Measurements from ENCODE around the gene CD276.

CD276 gene

DNA sequence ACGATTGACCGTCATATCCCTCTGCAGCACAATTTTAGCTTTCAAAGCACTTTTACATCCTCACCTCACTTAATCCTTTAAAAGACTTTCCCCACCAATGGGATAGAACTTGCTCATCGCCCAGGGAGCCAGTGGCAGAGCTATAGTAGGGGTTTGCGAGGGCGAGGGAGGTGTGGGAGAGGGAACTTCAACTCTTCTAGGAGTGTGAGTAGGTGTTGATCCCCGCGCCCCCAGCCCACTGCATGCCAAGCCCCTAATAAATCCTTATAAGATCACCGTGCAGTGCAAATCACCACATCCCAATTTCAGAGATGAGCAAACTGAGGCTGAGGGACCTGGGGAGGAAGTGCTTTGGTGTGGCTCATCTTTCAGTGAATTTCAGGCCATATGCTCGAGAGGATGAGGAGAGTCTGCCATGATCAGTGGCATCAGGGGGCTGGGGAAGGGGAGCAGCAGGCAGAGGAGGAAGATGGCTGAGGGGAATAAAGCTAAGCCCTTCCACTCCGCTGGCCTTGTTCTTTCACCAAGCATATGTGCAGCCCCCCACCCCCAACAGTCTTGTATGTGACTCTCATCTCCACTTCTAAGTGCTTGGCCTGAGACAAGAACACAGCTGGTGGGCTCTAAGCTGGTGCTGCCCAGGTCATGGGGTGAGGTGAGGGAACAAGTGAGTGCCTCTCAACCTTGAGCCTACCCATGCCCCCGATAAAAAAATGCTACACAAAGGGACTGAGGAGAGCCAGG is 63.8 kb downstream of the CD276 start:
- DNase-seq (ENCODE audit: low read depth), result no peak

DNA sequence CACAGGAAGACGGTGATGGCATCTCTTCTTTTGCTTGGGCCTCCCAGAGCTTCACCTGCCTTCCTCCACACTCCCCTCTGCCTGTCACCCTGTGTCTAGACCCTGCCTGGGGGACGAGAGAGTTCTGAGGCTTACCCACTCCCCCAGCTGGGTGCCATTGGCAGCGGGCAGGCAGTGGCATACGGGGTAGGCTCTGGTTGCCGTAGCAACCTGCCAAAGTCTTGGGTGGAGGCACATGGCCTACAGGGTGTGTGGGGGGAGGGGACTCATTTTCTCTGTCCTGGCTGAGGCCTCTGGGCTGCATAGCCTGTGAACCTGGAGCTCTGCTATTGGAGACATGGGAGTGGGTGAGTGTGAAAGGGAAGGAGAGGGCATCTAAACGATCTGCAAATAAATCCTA is 64.5 kb downstream of the CD276 start:
- no peak for DNase-seq (ENCODE audit: low read depth)

DNA sequence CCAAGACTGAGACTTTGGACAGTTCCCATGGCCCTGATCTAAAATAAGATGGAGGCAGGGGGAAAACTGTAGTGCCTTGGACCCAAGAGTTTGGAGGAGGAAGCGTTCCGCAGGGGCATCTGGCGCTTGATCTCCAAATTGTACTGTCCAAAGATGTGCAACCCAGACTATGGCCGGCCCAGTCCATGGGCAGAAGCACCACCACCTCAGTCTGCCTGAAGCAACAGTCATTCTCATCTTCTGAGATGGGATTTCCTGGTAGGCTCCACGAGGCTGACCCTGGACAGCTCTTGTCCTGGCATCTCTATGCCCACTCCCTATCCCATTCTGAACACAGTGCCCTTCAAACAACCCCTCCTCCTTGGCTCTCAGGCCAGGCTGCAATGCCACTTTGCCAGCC is 65.3 kb downstream of the CD276 start:
- DNase-seq (ENCODE audit: low read depth), result no peak

DNA sequence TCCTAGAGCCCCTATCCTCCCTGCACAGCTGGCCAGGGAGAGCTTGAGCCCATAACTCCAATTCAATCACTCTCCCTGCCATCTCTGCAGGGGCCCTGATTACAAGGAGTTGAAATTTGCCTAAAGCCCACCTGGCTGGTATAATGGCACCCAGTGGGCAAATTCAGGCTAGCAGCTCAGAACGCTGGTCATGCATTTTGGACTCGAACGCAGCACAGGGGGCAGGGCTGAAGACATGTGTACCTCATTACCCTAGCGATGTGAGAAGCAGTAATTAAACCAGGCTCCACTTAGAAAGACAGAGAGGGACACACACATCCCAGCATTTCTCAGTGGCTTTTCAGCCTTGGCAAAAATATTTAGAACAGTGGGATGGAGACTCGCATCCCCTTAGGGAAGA is 65.8 kb downstream of the CD276 start:
- DNase-seq (ENCODE audit: low read depth), result no peak

DNA sequence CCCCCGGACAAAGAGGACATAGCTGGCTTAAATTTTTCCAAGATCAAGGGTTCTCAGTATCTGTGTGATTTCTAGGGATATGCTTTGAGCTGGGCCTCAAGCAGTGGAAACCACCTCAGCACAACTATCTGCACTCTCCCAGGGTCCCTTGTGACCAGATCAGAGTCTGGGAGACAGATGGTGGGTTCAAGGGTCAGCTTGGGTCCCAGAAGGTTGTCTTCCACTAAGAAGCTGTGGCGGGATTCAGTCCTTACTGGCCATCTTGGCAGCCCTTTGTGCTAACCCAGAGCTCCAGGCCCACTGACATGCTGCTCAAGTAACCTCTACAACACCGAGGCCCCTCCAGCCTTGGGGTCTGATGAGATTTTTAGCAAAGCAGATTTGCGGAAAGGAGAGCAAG is 66.3 kb downstream of the CD276 start:
- DNase-seq (ENCODE audit: low read depth), result no peak

DNA sequence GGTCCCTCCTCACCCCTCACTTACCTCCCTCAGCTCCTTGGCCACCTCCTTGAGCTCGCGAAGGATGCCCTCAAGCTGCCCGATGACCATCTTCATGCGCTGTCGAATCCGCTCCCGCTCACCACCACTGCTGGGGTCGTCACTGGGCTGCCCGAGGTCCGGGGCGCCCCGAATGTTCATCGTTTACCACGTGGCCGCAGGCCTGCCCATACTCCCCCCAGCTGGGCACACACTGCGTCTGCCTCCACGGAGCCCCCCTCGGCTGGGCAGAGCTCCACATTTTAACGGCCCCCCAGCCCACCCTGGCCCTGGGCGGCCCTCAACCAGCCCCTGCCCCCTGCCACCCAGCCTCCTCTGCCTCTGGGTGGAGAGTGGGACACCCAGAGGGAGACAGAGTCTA is 66.8 kb downstream of the CD276 start:
- no peak for DNase-seq (ENCODE audit: low read depth)

DNA sequence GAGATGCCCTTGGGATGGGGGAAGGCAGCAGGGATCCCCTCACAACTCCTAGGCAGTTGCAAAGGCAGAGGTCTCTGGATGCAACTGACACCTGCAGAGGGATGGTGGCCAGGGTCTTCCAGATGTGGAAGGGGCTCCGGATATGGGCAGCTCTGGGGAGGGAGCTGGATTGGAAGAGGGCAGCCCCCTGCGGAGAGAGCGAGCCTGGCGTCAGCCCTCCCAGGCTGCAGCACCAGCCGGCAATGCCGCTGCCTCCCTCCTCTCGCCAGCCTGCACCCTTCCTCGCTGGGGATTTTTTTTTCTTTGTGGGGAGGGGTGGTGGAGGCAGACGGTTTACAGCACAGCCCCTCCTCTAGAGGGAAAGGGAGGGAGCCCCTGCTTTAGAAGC is 67.3 kb downstream of the CD276 start:
- no peak for DNase-seq (ENCODE audit: low read depth)

DNA sequence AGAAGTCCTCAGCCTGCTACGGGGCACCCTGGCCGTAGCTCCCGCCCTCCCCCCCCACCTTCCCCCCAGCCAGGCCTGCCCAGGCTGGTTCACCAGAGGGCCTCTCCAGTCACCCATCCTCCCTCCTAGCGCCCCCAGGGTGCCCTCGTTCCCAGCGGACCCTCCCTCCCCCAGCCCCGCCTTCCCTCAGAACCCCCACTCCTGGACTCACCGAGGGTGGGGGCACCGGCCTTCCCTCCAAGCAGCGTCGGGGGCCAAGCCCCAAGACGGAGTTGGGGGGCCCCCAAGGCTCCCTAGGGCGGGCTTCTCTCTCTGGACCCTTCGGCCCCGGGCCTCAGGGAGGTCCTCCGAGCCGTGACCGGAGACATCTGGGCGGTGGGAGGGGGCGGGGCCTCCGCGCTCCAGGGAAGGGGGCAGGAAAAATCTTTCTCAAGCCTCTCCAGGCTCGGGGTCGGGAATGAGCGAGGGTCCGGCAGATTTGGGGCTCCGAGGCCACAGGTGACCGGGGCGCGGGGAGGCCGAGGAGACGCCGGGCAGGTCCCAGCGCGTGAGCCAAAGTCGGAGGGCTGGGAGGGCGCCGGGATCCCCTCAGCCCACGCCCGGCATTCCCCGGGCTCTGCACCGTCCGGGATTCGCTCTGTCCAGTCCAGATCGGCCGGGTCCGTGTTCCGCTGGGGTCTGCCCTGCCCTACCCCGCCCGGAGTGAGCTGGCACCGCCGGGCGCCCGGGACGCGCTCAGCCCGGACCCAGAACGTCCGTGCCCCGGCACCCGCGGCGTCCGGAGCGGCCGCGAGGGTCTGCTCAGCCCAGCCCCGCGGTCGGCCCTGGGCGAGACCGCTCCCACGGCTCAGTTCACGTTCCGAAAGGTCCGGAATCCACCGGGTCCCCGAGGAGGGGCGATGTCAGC is 68.0 kb downstream of the CD276 start:
- DNase-seq (ENCODE audit: low read depth), result no peak

DNA sequence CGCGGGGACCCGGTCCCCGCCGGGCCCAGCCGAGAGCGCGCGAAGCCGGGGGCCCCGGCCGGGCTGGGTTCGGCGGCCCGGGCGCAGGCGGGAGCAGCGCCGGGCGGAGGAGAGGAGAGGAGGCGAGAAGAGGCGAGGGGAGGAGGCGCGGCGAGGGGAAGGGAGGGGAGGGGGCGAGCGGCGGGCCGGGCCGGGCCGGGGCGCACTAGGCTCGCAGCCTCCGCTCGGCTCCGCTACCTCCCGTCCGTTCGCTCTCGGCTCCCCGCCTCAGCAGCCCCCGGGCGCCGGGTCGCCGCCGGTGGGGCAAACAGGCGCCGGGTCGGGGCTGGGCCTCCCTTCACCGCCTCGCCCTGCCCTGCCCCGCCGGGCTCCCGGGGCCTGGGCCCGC is 68.6 kb downstream of the CD276 start:
- DNase-seq (ENCODE audit: low read depth), result no peak

DNA sequence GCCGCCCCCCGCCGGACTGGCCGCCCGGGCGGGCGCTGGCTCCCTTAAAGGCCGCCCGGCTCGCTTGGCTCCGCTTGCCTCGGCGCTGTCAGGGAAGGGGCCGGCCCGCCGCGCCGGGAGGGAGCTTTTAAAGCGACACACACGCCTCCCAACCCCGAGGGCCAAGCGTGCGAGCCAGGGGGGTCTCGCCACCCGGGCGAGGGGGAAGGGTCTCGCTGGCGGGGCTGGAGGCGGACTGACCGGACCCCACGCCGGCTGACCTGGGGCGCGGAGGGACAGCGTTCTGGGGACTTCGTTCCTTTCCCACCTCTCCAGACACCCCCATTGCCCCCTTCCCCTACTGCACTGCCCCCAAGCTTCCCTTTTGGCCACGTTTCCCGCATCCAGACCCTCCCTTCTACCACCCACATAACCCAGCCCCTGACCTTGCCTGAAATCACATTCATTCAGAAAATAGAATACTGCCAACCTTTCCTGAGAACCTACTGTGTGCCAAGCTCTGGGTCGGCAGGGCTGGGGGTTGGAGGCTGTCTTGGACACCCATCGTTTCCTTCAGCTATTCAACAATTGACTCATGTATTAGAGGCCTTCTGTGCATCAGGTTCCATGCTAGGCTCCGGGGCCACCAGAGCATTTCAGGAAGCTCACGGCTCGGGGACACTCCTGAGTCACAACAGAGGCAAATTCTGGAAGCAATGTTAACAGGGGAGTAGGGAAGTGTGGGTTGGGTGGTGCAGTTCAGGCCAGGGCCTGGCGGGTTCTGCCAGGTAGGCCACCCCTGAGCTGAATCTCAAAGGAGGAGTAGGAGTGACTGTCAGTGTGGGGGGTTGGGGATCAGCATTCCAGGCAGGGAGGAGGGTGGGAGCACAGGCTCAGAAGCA is 69.3 kb downstream of the CD276 start, which contains the start of gene INSYN1:
INSYN1 (minus strand) TSS at position 102 of the 881 bp plus-strand sequence. CDS start 2,221 bp downstream, outside the sequence.
- no peak for DNase-seq (ENCODE audit: low read depth)

DNA sequence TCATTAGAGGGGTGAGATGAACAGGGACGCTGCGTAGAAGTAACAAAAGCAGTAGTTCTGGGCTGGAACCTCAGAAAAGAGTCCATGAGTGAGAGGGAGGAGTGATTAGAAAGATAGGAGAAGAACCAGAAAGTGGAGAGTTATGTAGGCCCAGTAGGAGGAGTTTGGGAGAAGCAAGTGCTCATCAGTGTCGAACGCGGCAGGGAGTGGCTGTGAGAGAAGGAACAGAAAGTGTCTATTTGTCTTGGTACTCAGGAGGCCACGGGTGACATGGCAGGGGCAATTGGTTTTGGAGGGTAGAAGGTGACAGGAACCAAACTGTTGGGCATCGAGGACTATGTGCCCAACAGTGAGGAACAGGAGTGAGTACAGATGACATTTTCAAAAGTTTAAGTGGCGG is 70.3 kb downstream of the CD276 start:
- no peak for DNase-seq (ENCODE audit: low read depth)

DNA sequence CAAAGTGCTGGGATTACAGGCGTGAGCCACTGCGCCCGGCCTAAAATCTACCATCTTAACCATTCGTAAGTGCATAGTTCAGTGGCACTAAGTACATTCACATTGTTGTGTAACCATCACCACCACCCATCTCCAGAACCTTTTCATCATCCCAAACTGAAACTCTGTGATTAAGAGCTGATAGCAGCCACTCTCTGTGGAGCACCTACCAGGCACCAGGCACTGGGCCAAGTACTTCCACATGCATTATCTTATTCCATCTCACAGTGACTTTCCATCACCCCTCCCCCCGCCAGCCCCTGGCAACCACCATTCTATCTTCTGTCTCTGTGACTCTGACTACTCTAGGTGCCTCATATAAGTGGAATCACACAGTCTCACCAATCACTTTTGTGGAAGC is 71.3 kb downstream of the CD276 start:
- no peak for DNase-seq (ENCODE audit: low read depth)

DNA sequence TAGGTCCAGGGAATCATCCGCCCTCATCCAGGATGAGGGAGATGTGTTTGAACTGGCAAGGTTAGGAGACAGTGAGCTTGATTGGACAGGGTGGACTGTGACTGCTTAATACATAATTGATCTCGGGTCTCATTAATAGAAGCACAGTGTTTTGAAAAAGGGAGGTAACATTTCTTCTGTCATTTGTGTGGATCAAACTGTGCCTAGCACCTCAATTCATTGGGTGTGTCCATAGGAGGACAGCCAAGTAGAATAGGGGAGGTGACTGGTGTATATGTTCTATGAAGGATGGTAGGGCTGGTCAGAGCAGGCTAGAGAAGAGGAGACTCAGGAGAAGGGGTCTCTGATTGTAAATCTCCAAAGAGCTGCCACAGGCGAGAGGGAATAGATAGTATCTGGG is 71.8 kb downstream of the CD276 start:
- DNase-seq (ENCODE audit: low read depth), result no peak

DNA sequence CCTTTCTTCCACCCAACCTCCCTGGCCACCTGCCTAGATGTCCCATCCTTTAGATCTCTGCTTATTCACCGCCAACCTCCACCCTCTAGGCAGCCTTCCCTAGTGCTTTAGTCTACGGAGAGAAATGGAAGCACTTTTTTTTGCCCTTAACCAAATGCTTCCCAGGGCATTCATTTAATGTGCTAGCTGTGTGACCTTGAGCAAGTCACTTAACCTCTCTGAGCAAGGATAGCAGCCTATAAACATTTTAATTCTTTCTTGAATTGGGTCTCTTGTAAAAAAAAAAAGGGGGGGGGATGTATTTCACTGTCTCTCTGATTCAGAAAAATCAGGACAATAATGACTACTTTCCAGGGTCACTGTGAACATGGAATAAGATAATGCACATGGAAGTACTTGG is 72.2 kb downstream of the CD276 start:
- no peak for DNase-seq (ENCODE audit: low read depth)

DNA sequence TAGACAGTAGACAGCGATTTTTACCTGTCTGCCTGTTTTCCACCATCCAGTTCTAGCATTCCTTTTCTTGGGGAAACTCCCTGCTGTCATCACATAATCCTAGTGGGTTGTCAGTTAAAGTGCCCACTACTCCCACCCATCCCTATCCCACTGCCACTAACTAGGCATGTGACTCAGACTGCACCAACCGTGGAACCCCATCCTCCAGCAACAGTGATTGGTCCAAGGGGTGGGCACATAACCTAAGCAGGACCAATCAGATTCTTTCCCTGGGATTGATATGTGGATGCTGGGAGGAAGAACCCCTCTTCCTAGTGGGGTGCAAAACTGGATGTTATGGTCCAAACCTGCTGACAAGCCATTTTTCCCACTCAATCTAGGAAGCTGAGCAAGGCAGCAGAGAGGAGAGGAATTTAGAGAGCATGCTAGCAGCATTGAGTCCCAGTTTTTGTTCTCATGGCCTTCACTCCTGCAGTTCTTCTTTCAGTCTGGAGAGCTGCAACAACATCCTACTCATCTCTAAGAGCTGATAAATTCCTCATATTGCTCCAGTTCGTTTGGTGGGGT is 72.8 kb downstream of the CD276 start:
- DNase-seq (ENCODE audit: low read depth), result no peak

DNA sequence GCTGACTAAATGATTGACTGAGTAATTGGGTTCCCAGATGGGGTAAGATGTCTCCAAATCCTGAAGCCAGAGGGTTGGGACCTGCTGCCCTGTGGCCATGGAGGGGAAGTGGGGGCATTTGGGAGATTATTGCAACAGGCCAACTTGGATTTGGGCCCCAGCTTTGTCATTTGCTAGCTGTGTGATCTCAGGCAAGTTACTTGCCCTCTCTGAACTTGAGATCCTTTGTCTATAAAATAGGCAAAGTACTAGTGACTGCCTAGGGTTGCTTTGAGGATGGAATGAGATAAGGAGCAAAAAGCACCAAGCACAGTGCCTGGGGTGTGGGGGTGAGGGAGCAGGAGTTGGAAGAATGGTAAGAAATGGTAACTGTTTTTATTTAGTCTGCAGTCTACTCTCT is 73.4 kb downstream of the CD276 start:
- no peak for DNase-seq (ENCODE audit: low read depth)

DNA sequence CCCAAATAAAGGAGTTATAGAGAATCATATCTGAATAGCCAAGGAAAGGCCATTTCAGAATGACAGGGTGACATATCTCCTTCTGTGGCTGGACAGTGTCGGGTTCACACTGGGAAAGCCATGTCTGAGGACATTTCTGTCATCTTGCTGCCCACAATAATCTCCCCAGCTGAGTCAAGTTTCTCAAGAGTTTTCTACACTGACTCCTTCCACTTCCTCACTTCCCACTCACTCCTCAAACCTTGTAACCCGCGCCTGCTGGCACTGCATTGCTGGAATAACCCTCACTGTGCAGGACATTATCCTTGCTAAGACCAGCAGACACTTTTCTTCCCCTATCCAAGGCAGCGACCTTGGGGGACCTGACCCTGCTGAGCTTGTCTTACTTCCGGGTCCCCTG is 74.3 kb downstream of the CD276 start:
- DNase-seq (ENCODE audit: low read depth), result no peak

DNA sequence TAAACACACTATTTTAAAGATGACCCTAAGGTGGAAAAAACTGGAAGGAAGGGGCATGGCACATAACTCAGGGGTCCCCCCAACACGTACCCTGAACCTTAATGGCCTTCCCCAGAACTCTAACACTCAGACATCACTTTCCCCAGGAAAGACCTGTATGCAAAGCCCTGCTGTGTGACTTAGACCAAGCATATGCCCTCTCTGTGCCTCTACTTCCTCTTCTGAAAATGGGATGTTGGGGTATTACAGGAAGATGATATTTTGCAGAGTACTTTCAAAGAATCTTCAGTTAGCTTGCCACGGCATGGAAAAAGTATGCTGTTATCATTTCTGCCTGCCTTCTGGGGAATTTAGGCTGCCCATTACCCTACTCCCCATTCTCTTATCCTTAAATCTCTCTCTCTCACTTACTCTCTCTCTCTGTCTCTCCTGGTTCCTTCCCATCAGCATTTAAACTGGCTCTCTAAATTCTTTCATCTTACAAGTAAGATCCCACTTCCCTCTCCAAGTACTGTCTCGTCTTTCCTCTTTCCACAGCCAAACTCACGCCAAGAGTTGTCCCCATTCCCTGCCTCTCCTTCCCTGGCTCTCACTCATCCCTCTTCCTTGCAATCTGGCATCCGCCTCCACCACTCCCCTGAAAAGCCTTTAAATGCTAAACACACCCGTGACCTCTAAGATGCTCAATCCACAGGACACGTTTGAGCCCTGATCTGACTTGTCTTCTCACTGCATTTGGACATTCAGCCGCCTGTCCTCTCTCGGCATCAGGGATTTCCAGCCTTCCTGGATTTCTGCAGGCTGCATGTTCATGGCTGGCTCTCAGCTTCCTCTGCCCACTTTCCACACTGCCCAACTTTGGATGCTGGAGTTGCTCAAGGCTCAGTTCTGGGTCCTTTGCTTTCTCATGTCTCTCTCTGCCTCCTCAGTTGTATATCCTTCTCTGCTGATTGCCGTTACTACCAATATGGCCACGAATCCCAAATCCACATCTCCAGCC is 76.4 kb downstream of the CD276 start:
- no peak for DNase-seq (ENCODE audit: low read depth)

DNA sequence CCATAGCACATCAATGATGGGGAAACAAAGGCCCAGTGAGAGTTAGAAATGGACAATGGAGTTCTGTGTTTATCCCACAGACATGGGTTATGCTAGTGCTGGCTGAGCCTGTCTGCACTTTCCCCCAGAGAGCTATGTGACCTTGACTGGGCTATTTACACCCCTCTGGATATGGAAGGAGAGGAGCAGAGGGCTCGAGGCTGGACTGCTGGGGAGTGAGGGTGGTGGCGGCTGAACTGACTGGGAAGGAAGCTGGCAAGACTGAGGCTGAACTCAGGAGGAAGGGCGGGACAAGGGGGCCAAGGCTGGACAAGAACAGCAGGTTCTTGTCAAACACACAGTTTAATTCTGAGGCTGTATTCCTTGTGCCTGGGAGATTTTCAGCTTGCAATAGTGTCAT is 79.7 kb downstream of the CD276 start:
- DNase-seq (ENCODE audit: low read depth), result no peak
